Fibroblast of the aortic adventitia (primary cell): ENCODE data around the gene GLI3. TPM values are rescaled to one million over a fixed set of nuclear protein-coding genes. Genes with fewer than 3 reads are reported as not detected.

Experiments
- DNase-seq: peaks from one replicate; pipeline ENCODE4 v3.0.0-alpha.2; 2010; ENCODE audit warnings: low read depth
- H3K4me3 ChIP-seq: 2 replicates; pipeline ENCODE4 v1.5.1; 2011; ENCODE audit warnings: low read depth, mild to moderate bottlenecking, control low read depth, low read length, moderate library complexity
- CTCF ChIP-seq: IDR thresholded peaks from 2 replicates; pipeline ENCODE4 v1.5.1; 2011; ENCODE audit warnings: mild to moderate bottlenecking, low read length, control low read depth, inconsistent platforms; ENCODE audit not compliant: insufficient read depth
- total RNA-seq: library from RNA; depleted of rRNA; stranded (reverse); fragments of >200 nt; gene quantifications from 2 replicates; pipeline ENCODE4 v1.2.3, GENCODE V29; 2012; ENCODE audit warnings: low replicate concordance

The GLI3 gene
- total RNA-seq, 1 donor = 7.0 TPM

- peak overlapping the region; percentile 48 for H3K4me3 ChIP-seq
- TF ChIP-seq CTCF = no peak
- DNase-seq = peak; percentile 13
Measured at GRCh38 chr7:41942468-41943093, 294.4 kb downstream of the GLI3 start.

GRCh38 chr7:41940760-41941343 lies 296.2 kb downstream of the GLI3 start:
- DNase-seq = peak; percentile 86

GRCh38 chr7:41938371-41938770 lies 298.6 kb downstream of the GLI3 start:
- no peak for TF ChIP-seq CTCF
- no peak overlapping the region for H3K4me3 ChIP-seq
- no peak for DNase-seq

More at GRCh38 chr7:41940760-41941343, 296.2 kb downstream of the GLI3 start:
- no peak overlapping the region for H3K4me3 ChIP-seq
- peak; percentile 90 for TF ChIP-seq CTCF

- DNase-seq = no peak
- no peak for TF ChIP-seq CTCF
- no peak overlapping the region for H3K4me3 ChIP-seq
Measured at GRCh38 chr7:41933427-41933826, 303.6 kb downstream of the GLI3 start.

GRCh38 chr7:41931263-41931646 lies 305.8 kb downstream of the GLI3 start:
- TF ChIP-seq CTCF = no peak
- DNase-seq = no peak
- H3K4me3 ChIP-seq = no peak overlapping the region

- TF ChIP-seq CTCF = no peak
- DNase-seq = peak; percentile 53
- H3K4me3 ChIP-seq = no peak overlapping the region
Measured at GRCh38 chr7:41930538-41931262, 306.3 kb downstream of the GLI3 start.
